ENCODE measurements around the gene PUS3.

The PUS3 gene

DNA sequence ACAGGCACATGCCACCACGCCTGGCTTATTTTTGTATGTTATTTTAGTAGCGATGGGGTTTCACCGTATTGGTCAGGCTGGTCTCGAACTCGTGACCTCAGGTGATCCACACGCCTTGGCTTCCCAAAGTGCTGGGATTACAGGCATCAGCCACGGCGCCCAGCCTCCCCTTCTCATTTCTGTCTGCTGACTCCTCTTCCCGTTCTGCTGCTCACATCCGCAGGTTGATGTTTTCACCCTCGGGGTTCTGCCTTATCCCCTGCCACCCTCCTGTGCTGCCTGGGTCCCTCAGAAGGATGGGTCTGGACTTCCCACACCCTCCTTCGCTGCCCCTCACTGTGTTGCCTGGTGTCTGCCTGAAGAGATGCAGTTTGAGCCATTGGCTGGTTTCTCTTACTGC, 23.7 kb upstream of the PUS3 start:
- DNase-seq (ENCODE audit: low read depth), result no peak
- TF ChIP-seq CTCF (conservative IDR thresholded peaks at IDR 0.05; ENCODE audit: control insufficient read depth, insufficient read depth, low read depth, low read length), result no peak
- H3K4me3 ChIP-seq (ENCODE audit: control insufficient read depth, low read depth, low read length), result no peak overlapping the region

- no peak for DNase-seq (ENCODE audit: low read depth)
- no peak overlapping the region for H3K4me3 ChIP-seq (ENCODE audit: control insufficient read depth, low read depth, low read length)
- no peak for TF ChIP-seq CTCF (conservative IDR thresholded peaks at IDR 0.05; ENCODE audit: control insufficient read depth, insufficient read depth, low read depth, low read length)
These were observed 22.8 kb upstream of the PUS3 start for GRCh38 chr11:125925804-125926203.

- TF ChIP-seq CTCF (conservative IDR thresholded peaks at IDR 0.05; ENCODE audit: control insufficient read depth, insufficient read depth, low read depth, low read length), result no peak
- no peak overlapping the region for H3K4me3 ChIP-seq (ENCODE audit: control insufficient read depth, low read depth, low read length)
- DNase-seq (ENCODE audit: low read depth), result no peak
These were observed 22.3 kb upstream of the PUS3 start for GRCh38 chr11:125925247-125925740.

DNA sequence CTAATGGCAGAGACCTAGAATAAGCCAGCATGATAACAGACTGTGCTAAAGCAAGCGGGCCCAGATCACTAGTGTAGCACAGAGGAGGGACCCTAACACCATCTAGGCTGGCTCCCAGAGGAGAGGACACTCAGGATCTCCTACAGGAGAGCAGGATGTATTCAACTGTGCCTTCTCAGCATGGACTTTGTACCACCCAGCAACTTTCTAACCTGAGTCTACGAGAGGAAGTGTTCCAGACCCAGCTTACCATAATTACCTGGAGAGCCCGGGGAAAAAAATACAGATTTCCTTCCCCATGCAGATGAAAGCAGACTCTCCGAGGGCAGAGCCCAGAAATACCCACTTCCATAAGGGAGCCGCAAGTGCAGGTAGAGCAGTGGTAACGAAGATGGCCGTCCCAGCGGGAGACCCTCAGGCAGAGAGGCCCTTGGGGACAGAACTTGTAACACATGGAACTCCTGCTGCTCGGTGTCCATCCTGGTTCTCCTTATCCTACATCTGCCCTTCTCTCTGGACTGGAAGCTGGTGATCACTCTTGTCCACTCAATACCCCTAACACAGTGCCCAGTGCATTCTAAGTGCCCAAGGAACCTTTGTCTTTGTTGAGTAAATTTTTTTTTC, 21.5 kb upstream of the PUS3 start:
- H3K4me3 ChIP-seq (ENCODE audit: control insufficient read depth, low read depth, low read length), result no peak overlapping the region
- TF ChIP-seq CTCF (conservative IDR thresholded peaks at IDR 0.05; ENCODE audit: control insufficient read depth, insufficient read depth, low read depth, low read length), result no peak
- DNase-seq (ENCODE audit: low read depth), result no peak

GRCh38 chr11:125923633-125924032, 20.6 kb upstream of the PUS3 start:
- TF ChIP-seq CTCF (conservative IDR thresholded peaks at IDR 0.05; ENCODE audit: control insufficient read depth, insufficient read depth, low read depth, low read length), result no peak
- H3K4me3 ChIP-seq (ENCODE audit: control insufficient read depth, low read depth, low read length), result no peak overlapping the region
- no peak for DNase-seq (ENCODE audit: low read depth)

DNA sequence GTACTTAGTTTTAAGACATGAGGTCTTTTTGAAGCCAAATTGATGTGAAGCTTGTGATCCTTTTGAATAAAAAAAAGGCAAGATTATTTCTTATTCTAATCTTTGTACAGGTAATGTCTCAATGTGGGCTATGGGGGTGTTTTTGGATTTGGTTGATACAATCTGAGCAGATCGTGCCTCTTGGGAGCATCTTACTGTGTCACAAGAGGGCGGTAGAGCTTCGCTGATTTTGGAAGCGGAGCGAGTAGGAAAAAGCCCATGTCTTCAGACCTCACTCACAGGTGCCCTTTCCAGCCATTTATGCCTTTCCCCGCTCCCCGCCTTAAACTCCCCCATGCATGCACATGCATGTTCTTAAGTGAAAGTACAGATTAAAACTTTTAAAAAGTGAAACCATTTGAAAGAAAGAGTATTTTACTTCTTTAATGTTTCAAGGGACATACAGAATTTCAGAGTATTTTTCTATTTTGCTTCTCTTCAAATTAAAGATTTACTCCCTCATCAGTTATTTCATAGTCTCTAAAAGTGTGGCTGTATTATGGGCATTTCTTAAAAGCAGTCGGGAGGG, 20.1 kb upstream of the PUS3 start:
- peak; percentile 75 for DNase-seq (ENCODE audit: low read depth)
- peak; percentile 90 for TF ChIP-seq CTCF (conservative IDR thresholded peaks at IDR 0.05; ENCODE audit: control insufficient read depth, insufficient read depth, low read depth, low read length)
- no peak overlapping the region for H3K4me3 ChIP-seq (ENCODE audit: control insufficient read depth, low read depth, low read length)

Data from fibroblast of mammary gland (primary cell).